ENCODE measurements around the gene RAB10.

- TF ChIP-seq, protein P1, sequence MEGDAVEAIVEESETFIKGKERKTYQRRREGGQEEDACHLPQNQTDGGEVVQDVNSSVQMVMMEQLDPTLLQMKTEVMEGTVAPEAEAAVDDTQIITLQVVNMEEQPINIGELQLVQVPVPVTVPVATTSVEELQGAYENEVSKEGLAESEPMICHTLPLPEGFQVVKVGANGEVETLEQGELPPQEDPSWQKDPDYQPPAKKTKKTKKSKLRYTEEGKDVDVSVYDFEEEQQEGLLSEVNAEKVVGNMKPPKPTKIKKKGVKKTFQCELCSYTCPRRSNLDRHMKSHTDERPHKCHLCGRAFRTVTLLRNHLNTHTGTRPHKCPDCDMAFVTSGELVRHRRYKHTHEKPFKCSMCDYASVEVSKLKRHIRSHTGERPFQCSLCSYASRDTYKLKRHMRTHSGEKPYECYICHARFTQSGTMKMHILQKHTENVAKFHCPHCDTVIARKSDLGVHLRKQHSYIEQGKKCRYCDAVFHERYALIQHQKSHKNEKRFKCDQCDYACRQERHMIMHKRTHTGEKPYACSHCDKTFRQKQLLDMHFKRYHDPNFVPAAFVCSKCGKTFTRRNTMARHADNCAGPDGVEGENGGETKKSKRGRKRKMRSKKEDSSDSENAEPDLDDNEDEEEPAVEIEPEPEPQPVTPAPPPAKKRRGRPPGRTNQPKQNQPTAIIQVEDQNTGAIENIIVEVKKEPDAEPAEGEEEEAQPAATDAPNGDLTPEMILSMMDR (IDR thresholded peaks at IDR 0.05; ENCODE audit: low read depth, low read length): no peak
- TF ChIP-seq EZH2phosphoT487 (IDR thresholded peaks at IDR 0.05; ENCODE audit: low read depth): no peak
Measured at GRCh38 chr2:25989154-25989553, 44.7 kb upstream of the RAB10 start.
